Vagina (tissue), 2 donors: ENCODE measurements around the gene GCKR.

Experiments used
- POLR2A ChIP-seq, 2 donors: fragments of 450-650 bp; IDR thresholded peaks; one replicate each; pipeline ENCODE4 v1.6.1; 2017; ENCODE audit warnings: antibody characterized with exemption in 2 of 2, mild to moderate bottlenecking in 2 of 2, moderate library complexity in 2 of 2
- TF ChIP-seq, protein P1 (sequence below), 3 experiments: fragments of 450-650 bp in 2 of 3; fragments of 200-600 bp in 1 of 3; sonication (generic) in 1 of 3; IDR thresholded peaks; one replicate each; pipeline ENCODE4 v1.5.1; 2017 to 2019; ENCODE audit warnings: antibody characterized with exemption in 3 of 3, mild to moderate bottlenecking in 2 of 3, moderate library complexity in 2 of 3

DNA sequence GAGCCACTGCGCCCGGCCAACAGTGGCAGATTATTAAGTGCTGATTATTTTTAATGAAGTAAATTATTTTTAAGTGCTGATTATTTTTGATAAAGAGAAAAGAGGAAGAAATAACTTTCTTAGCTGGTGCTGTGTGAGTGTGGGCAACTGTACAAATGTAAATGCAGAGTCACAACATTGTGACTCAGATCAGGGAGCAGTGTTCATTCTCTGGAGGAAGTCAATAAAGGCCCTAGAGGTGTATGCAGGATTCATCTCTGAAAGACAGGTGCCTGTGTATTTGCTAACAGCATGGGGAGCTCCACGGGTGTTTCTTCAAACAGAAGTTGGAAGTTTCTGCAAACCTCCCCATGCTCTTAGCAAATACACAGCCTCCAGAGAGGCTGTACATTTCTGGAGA is 48.3 kb upstream of the GCKR start:
- TF ChIP-seq, protein P1, sequence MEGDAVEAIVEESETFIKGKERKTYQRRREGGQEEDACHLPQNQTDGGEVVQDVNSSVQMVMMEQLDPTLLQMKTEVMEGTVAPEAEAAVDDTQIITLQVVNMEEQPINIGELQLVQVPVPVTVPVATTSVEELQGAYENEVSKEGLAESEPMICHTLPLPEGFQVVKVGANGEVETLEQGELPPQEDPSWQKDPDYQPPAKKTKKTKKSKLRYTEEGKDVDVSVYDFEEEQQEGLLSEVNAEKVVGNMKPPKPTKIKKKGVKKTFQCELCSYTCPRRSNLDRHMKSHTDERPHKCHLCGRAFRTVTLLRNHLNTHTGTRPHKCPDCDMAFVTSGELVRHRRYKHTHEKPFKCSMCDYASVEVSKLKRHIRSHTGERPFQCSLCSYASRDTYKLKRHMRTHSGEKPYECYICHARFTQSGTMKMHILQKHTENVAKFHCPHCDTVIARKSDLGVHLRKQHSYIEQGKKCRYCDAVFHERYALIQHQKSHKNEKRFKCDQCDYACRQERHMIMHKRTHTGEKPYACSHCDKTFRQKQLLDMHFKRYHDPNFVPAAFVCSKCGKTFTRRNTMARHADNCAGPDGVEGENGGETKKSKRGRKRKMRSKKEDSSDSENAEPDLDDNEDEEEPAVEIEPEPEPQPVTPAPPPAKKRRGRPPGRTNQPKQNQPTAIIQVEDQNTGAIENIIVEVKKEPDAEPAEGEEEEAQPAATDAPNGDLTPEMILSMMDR (IDR thresholded peaks at IDR 0.05) = no peak
- TF ChIP-seq POLR2A (IDR thresholded peaks at IDR 0.05) = no peak
